A549 treated with CpdA at 1 μM for 4 hours (cell line): ENCODE measurements around the gene ZNF479. TPM values are rescaled to one million over a fixed set of nuclear protein-coding genes. Genes with fewer than 3 reads are reported as not detected.

Source experiments
- total RNA-seq: library from RNA; stranded (reverse); fragments of 200-300 nt; extraction: Qiagen RNA extraction; gene quantifications from 5 replicates; pipeline ENCODE4 v1.2.3, GENCODE V29; 2022; ENCODE audit warnings: low read depth

ZNF479 gene
- not detected in 5 replicates for total RNA-seq

DNA sequence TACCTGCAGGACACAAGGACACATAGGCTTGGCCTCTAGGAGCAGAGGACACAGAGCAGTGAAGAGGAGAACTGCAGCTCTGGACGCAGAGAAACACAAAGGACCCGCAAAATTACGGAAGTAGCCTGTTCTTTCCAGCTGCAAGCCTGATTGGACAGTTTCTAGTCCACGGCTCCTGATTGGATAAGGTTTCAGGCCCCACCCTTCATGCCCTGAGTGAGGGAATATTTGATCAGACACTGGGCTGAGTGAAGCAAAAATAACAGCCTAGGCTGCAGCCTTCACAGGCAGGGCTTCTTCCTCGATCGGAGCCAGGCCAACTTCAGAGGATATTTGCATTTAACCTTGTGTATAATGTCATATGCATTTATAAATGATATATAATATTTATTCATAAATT, at the start of gene ZNF479:
Gene ZNF479, minus strand, starts transcription at position 101 of the 400 bp plus-strand sequence. CDS start 112 bp downstream, outside the sequence.

